ENCODE measurements around the gene VPS13D.

VPS13D gene

GRCh38 chr1:12406211-12407021, 176.6 kb downstream of the VPS13D start:
- DNase-seq: no peak

GRCh38 chr1:12407050-12407961, 177.5 kb downstream of the VPS13D start:
- DNase-seq: no peak

GRCh38 chr1:12407962-12408454, 178.2 kb downstream of the VPS13D start:
- DNase-seq: no peak

GRCh38 chr1:12408662-12409061, 178.8 kb downstream of the VPS13D start:
- DNase-seq: no peak

- DNase-seq: no peak
Measured at GRCh38 chr1:12409681-12410080, 179.9 kb downstream of the VPS13D start.

GRCh38 chr1:12410351-12410750, 180.5 kb downstream of the VPS13D start:
- DNase-seq: no peak

- DNase-seq: no peak
Measured at GRCh38 chr1:12411098-12411497, 181.3 kb downstream of the VPS13D start.

- no peak for DNase-seq
Measured at GRCh38 chr1:12411747-12412146, 181.9 kb downstream of the VPS13D start.

- DNase-seq: no peak
Measured at GRCh38 chr1:12412439-12412838, 182.6 kb downstream of the VPS13D start.

GRCh38 chr1:12413664-12414410, 184.0 kb downstream of the VPS13D start:
- no peak for DNase-seq

- DNase-seq: no peak
Measured at GRCh38 chr1:12414444-12415018, 184.7 kb downstream of the VPS13D start.

GRCh38 chr1:12415038-12415466, 185.2 kb downstream of the VPS13D start:
- no peak for DNase-seq

GRCh38 chr1:12416101-12416500, 186.3 kb downstream of the VPS13D start:
- no peak for DNase-seq

GRCh38 chr1:12416744-12417143, 186.9 kb downstream of the VPS13D start:
- no peak for DNase-seq

- DNase-seq: no peak
Measured at GRCh38 chr1:12417389-12417788, 187.6 kb downstream of the VPS13D start.

- no peak for DNase-seq
Measured at GRCh38 chr1:12420171-12420570, 190.3 kb downstream of the VPS13D start.

- DNase-seq: no peak
Measured at GRCh38 chr1:12422488-12422887, 192.7 kb downstream of the VPS13D start.

GRCh38 chr1:12424087-12424529, 194.3 kb downstream of the VPS13D start:
- no peak for DNase-seq

GRCh38 chr1:12424793-12425192, 195.0 kb downstream of the VPS13D start:
- DNase-seq: no peak

- DNase-seq: no peak
Measured at GRCh38 chr1:12426030-12426429, 196.2 kb downstream of the VPS13D start.

- DNase-seq: no peak
Measured at GRCh38 chr1:12428334-12428733, 198.5 kb downstream of the VPS13D start.

GRCh38 chr1:12430525-12430924, 200.7 kb downstream of the VPS13D start:
- no peak for DNase-seq

All from activated naive CD4-positive, alpha-beta T cell treated with Interleukin-2 at 50 U/mL for 16 hours (primary cell).